Activated CD4-positive, alpha-beta T cell treated with anti-CD3 and anti-CD28 coated beads, Interleukin-2, Interleukin-6, amounts not matched to agents 100 ng/mL and 50 ng/mL, durations not matched to agents 16 hours and 8 hours (primary cell): ENCODE data around the gene TINCR.
"Not testable (repeated sequence)": the region's sequence is repeated elsewhere in the genome, so short reads cannot be mapped to it uniquely, and the experiment has no call there.

Source experiments
- DNase-seq: peaks from one replicate; pipeline ENCODE4 v3.0.0-alpha.2; 2020

The TINCR gene

DNA sequence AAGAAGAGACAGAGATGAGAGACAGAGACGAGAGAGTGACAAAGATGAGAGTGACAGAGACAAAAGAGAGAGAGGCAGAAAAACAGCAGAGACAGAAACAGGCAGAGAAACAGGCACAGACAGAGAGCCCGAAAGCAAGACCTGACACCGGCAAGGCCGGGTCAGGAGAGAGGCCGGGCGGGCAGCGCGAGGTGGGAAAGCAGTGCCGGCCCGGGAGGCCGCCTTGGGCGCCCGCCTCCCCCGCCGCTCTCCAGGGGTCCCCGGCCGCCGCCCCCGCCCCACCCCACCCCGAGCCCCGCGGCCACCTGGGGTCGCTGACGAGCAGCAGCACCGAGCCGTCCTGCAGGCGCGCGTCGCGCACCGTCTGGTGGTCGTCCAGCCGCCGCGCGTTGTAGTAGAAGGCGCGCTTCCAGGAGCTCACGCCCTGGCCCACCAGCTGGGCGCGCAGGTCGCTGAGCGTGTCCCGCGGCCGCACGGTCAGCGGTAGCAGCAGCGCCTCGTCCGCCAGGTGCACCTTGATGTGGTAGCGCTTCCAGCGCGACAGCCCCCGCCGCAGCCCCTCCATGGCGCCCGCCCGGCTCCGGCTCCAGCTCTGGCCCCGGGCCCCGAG, at the start of gene TINCR:
Gene TINCR (minus strand): TSS at position 594 of the 610 bp plus-strand sequence.
- no peak for DNase-seq

DNA sequence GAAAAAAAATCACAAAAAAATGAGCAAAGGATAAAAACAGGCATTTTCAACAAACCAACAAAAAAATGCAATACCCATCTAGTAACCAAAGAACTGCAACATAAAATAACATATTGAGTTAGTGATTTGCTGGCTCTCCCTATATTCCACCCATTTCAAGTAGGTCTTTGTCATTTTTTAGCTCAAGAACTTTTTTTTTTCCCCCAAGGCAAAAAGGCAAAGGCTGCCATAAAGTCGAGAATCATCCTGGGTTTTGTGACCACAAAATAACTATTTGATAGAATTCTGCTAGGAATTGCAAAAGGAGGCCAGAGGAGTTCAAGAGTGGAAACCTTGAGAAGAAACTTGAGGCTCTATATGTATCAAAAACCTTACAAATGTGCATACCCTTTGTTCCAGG, 49.3 kb upstream of the TINCR start:
- no peak for DNase-seq

DNA sequence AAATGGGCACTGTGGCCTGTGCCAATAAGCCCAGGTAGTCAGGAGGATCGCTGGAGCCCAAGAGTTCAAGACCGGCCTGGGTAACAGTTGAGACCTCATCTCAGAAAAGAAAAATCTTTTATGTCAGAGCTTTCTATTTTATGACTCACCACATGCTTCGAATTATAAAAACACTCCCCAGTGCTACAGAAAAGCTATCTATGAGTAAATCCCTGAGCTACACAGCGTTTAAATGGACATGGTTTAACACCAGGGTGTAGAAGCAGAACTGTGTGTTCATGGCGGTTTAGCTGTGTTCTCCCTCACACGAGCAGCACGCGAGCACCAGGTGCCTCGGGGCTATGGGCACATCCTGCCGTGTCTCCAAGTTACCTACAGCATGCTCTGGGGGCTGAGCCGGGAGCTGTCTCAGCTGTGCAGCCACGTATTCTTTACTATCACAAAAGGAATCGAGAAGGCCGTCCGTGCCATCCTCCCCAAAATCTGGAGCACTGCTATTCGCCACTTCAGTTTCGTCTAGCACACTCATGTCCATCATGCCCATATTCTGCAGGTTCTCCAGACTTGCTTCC, 48.1 kb upstream of the TINCR start:
- no peak for DNase-seq

DNA sequence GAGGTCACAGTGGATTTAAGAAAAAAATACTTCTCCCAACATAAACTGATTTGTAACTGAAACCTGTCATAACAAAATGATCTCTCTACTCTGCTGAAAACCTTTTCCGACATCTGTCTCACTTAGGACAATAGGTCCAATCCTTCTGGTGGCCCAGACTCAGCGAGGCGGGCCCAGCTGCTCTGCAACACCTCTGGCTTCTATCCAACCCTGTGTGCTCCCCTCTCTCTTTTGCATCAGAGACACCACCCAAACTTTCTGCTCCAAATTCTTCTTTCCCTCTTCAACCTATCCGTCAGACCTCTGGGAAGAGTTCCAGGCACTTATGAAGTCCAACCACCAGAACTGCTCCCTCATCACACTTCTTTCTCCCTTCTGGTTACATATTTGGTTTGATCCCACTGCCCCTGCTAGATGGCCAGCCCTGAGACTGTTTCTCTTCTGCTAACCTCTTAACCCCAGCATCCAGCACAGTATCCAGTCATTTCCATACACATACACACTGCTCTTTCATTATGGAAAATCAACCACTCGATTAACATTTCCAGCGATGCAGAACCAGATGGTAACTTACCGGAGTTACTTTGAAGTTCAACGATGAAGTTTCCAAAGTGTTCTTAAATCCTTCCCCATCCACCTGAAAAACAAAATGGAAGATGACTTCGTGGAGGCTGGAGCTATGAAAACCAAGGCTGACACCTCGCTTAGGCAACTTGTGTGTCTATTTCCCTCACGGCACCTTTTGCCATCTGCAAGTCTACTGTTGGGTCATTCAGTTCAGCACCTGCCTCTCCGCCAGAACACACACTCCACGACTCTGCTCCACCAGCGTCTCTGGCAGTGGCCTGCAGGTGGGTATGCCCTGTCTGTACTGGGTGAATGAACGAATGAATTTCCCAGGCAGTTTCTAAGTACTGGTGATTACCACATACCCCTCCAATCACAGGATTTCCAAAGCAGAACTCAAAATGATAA, 45.4 kb upstream of the TINCR start:
- DNase-seq = no peak

DNA sequence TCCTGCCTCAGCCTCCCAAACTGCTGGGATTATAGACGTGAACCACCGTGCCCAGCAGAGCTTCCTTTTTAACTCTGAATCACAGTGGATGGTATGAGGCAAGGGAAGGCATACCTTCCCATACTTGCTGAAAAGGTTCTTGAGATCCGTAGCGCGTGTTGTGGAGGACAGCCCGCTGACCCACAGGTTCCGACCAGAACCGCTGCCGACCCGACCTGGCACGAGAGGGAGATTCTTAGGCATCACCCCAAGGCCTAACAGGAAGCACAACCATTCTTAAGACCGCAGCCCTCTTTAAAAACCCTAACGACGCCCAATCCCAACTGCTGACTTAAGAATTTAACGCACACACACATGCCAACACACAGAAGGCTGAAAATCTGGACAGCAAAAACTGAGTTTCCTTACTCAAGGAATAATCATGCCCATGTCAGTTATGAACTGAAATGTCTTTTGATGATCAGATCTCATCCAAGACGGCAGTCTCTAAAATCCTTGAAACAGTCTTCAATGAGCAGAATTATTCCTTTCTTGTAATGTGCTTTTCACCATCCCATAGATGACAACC, 42.2 kb upstream of the TINCR start:
- no peak for DNase-seq

DNA sequence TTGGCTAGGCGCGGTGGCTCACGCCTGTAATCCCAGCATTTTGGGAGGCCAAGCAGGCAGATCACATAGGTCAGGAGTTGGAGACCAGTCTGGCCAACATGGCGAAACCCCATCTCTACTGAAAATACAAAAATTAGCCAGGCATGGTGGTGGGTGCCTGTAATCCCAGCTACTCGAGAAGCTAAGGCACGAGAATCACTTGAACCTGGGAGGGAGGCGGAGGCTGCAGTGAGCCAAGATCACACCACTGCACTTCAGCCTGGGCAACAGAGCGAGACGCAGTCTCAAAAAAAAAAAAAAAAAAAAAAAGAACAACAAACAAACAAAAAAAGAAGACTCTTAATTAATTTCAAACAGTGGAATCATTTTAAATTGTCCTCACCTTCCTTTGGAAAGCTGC, 41.0 kb upstream of the TINCR start:
- DNase-seq = not testable (repeated sequence)

DNA sequence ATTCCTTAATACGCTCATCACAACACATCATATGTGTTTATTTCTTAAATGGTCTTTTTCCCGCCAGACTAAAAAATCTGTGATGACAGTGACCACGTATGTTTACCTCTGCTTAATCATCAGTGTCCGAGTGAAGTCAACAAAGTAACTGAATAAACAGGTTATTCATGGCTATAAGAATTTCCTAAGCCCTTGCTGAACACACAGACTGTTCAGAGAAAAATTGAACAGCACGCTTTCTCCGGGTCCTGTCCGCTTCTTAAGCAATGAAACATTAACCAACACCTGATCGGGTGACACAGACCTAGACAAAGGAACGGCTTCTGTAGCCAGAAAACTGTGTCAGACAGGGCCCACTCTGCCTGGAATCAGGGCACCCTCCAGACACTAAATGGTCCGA, 40.5 kb upstream of the TINCR start:
- DNase-seq = no peak

DNA sequence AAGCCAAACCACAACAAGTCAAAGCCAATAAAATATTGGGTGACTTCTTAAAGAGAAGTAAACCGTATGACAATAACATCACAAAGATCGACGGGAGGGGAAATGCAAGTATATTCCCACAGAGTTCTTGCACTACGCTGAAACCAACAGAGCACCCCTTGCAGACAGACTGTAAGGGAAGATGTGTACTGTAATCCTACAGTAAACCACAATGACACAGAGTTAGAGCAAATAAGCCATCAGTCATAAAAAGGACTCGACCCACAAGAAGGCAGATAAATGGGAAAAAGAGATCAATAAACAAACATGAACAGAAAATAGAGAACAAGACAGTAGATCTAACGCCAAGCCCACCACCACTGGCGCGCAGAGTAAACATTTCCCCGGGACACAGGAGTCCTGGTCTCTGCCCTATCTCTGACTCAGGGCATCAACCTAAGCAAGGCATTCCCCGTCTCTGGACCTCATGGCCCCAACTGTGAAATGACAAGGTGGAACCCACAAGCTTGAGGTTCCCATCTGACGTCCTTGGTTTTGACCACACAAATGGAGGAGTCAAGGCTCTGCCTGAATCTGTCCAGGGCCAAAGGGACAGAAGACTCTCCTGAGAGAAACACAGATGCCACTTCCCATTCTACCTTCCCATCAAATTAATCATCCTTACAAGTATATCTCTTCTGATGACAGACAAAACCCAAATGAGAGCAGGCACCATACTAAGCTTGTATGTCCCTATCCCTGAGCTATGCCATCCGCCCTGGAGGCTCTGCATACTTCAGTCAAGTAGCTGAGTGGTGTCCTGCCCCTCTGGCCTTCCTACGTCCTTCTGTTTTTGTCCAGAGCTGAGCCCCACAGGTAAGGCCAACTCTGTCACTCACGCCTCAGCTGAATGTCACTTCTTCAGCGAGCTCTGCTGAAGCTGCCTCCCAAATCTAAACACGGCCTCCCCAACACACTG, 39.8 kb upstream of the TINCR start:
- no peak for DNase-seq

DNA sequence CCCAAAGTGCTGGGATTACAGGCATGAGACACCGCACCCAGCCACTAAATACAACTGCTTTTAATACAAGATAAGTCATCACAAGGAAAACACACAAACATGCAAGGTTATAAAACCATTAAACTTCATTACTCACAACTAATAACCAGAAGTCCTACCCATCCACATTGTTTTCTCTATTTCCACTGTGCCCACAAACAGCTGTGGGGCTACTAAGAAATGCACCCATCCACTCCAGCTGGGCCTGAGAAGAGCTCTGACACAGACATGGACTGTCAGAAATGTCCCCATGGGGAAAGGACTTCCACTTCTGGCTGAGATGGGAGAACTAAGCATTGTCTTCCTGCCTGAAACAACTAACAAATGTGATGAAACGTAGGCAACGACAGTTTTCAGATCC, 37.6 kb upstream of the TINCR start:
- DNase-seq = no peak

DNA sequence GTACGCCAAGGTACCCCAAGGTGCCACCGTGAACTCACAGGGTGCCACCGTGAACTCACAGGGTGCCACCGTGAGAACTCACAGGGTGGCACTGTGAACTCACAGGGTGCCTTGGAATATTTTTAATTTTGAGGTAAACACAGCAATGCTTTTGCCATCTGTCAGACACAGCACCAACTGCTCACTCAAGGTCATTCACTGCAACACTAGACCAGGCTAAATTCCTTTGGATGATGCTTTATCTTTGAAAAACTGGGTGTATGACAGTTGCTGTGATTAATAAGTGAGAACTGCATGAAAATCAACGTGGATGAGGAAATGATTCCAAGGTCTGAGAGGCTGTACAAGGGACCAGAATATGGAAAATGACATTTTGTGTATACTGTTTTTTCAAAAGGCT, 35.9 kb upstream of the TINCR start:
- no peak for DNase-seq

DNA sequence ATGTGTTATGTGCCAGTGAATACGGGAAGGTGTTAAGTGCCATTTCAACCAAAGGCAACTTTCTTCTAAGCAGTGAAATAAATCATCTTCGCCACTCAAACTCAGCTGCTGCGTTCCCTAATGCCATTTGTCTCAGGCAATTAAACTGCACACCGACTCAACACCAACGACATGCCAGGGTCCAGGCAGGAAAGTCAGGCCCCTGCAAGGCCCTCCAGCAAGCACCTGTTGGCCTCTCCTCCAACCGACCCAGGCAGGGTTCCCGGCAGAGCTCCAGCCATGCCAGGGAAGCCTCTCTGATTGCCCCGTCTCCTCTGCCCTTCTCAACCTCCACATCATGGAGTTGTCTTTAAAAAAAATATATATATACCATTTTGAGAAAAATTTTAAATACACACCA, 33.0 kb upstream of the TINCR start:
- no peak for DNase-seq

DNA sequence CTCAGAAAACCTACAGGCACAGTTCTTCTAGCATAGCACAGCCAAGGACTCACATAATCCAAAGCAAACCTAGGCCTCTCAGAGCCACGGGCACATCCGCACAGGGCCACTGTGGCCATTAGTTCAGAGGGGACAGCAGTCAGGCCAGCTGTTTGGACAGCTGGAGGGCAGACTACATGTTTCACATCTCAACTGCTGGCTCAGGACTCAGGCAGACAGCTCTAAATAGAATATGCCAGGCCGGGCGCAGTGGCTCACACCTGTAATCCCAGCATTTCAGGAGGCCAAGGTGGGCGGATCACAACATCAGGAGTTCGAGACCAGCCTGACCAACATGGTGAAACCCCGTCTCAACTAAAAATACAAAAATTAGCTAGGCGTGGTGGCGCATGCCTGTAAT, 28.0 kb upstream of the TINCR start:
- no peak for DNase-seq

DNA sequence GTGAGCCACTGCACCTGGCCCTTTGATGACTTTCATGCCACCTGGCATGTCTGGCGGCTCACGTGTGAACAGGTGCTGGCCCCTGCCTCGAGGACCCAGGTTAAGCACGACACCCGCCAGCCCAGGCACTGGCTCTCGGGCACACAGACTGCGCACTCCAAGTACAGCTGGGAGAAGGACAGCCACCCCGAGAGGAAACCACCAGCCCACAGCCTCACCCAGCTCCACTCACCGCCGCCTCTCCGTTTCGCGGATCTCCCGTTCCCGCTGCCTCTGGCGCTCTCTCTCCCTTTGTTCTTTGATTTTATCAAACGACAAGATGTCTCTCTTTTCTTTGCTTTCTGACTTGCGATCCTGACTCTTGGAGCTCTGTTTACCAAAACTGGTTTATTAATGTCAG, 27.4 kb upstream of the TINCR start:
- no peak for DNase-seq

DNA sequence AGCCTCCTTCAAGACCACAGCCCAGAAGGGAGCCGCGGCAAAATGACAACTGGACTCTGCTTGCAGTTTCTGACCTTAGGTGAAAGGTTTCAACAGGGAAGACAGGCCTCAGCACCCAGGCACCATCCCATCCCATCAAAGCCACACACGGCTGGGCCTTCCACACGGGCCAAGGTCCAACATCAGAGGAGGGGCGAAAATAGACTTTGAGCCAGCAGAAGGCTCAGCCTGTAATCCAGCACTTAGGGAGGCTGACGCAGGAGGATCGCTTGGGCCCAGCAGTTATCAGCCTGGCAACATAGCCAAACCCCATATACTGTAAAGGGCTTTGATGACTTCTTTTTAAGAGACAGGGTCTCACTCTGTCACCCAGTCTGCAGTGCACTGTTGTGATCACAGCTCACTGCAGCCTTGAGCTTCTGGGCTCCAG, 26.8 kb upstream of the TINCR start:
- no peak for DNase-seq

DNA sequence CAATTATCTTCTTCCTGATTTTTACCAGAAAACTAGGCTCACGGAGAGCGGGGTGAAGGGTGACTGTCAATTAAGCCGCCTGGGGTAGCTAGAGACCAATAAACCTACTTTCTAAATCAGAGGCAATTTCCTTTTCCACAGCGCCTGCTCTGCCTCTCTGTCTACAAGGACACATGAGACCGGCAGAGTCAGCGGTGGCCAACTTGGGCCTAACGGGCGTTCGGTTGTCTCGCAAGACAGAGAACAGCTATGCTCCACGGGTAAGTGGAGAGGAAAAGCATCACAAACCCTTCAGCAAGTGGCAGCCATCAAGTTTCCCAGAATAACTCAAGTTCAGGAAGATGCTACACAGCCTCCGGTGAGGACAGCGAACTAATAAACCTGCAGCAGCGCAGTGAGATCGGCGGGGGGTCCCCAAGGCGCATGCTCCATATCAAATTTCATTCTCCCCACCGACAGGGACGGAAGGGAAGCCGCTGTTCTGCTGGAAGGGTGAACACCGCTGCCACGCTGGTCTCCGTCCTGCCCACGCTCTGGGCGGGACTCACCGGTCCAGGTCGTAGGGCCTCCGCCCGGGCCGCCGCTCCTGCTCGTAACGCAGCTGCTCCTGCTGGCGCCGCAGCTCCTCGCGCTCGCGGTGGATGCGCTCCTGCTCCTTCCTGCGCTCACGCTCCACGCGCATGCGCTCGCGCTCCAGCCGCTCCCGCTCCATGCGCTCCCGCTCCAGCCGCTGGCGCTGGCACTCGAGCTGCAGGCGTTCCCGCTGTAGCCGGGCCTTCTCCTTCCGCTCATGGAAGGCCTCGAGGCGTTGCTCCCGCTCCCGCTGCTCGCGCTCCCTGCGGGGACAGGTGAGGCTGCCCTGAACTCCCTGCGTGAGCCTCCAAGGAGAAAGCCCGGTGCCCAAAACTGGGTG, 25.8 kb upstream of the TINCR start:
- no peak for DNase-seq

DNA sequence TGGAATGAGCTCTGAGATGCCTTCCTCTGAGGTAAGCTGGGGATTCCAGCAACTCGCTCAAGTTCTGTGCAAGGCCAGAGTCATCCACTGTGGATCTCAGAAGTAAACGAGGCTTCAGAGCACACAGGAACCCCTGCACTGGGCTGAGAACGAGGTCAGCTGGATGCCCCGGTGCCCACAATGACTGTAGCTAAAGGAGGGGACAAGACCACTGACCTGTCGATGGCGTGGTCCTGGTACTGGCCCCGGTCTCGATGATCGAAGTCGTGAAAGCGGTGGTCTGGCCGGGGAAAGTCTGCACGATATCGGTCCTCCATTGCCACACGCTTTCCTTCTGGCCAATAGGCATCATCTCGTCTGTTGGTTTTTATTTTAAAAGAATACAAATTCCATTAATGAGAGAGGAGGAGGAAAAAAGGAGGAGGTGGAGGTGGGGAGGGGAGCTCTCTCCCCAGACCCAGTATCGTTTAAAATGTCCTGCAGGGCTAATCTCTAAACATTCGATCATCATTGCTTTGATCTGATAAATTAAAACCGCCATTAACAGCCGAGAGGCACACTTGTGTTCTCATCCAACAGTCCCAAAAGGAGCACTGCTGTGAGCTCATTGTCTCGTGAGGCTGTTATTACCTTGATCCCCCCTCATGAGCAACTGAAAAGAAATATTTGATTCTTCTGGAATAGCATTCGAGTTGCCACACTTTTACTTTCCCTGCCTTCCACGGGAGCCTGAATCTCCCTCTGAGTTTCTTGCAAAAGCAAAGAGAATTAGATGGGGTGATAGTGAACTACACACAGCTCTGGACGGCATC, 25.0 kb upstream of the TINCR start:
- no peak for DNase-seq

DNA sequence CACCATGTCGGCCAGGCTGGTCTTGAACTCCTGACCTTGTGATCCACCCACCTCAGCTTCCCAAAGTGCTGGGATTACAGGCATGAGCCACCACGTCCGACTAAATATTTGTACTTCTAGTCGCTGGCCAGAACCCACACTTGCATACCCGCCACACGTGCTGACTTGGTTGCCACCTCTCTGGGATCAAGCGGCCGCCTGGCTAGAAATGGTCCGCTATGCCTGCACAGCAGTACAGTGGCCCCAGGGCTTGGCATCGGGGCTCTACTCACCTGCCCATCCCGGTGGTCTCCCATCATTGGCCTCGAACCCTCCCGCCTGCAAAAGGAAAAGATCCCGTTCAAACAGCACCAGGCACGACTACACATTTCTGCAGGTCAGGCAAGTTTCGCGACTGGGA, 23.7 kb upstream of the TINCR start:
- no peak for DNase-seq

DNA sequence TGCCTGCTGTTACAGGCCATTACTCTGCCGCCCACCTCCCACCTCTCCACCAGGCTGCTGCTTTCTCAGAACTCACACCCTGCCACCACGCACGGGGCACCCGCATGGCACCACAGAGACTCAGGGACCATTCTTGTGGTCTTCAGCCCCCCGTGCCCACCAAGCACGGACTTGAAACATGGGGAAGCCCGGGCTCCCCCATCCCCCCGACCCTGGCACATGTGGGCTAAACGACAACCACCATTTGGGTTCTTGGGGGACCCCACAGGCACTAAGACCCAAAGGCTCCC, 23.1 kb upstream of the TINCR start:
- DNase-seq = no peak

DNA sequence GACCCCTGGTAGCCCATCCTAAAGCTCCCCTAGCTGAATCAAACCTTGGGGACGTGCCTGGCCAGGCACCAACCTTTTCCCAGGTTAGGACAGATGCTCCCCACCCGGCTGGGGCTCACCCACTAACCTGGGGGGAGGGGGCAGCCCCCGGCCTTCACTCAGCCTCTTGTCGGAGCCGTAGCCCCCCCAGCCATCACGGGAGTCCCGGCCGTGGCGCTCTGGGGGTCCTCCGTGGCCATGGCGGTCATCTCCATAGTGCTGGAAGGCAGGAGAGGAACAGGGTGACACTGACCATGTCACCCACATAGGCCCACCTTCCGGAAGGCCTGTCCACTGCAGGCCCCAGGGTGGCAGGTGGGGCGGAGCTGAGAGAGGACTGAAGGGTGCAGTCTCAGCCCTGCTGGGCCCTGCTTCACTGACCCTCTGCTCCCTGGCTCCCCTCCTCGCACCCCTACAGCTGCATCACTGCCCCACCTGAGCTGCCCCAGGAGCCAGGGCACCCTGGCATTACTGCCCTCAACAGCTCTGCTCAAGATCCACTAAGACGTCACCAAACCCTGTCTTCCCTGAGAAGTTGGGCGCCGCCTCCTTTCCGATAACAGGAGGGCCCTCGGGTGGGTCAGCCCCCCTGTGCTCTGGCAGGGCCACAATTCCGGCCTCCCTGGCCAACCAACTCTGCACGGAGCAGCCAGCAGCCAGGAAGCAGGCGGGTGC, 22.6 kb upstream of the TINCR start:
- no peak for DNase-seq
